ENCODE measurements around the gene DUSP16. TPM values are rescaled to one million over a fixed set of nuclear protein-coding genes. Genes with fewer than 3 reads are reported as not detected.

The DUSP16 gene
- total and polyA plus RNA-seq, 2 experiments from 2014 or later = 11.7 to 59.4 TPM

- no peak overlapping the region for H3K4me3 ChIP-seq
- peaks cover 63% of the 10 kb centered on the region for H3K36me3 Mint-ChIP-seq (ENCODE audit: low read depth)
- H3K4me1 ChIP-seq (ENCODE audit: insufficient read depth) = no peaks in the 10 kb centered on the region; the same call in 1 of the 2 replicates
- H3K27me3 ChIP-seq (ENCODE audit: insufficient read depth) = no peaks in the 10 kb centered on the region
- peaks cover 5% of the 10 kb centered on the region; the same call in 1 of the 2 replicates for H3K79me2 ChIP-seq (replicated peaks; ENCODE audit: insufficient read depth)
- ATAC-seq (no peak), DNase-seq (ENCODE audit: low spot score) (no peak)
- no peaks in the 10 kb centered on the region for H3K9me2 ChIP-seq (ENCODE audit: insufficient read depth)
- H3K27ac ChIP-seq (ENCODE audit: low read depth) = no peak overlapping the region
- no peak overlapping the region for H2AFZ ChIP-seq
- no peak overlapping the region for H3K4me3 Mint-ChIP-seq
- no peak overlapping the region for H3K27ac Mint-ChIP-seq
- H3K4me1 Mint-ChIP-seq = peaks cover 16% of the 10 kb centered on the region; the same call in 2 of the 3 replicates
- H4K20me1 ChIP-seq (replicated peaks; ENCODE audit: insufficient read depth) = peaks cover 7% of the 10 kb centered on the region
- peaks cover 24% of the 10 kb centered on the region for H3K36me3 ChIP-seq (ENCODE audit: insufficient read depth)
- peaks cover 8% of the 10 kb centered on the region for H3K27me3 Mint-ChIP-seq (ENCODE audit: insufficient read depth, low read depth, poor library complexity)
- H3K9me3 Mint-ChIP-seq = no peaks in the 10 kb centered on the region
- no peak overlapping the region for H3K4me2 ChIP-seq
- no peak for TF ChIP-seq POLR2AphosphoS5 (IDR thresholded peaks at IDR 0.05; ENCODE audit: low read depth)
- TF ChIP-seq ZNF462 (CRISPR knock-in tag; IDR thresholded peaks at IDR 0.05) = no peak
- TF ChIP-seq ZNF331 (CRISPR knock-in tag; IDR thresholded peaks at IDR 0.05; ENCODE audit: low read depth) = no peak
- TF ChIP-seq CREB1 (CRISPR knock-in tag; IDR thresholded peaks at IDR 0.05; ENCODE audit: low read depth) = no peak
- no peak for TF ChIP-seq NANOG (IDR thresholded peaks at IDR 0.05; ENCODE audit: borderline replicate concordance)
- TF ChIP-seq REST (IDR thresholded peaks at IDR 0.05; ENCODE audit: unreplicated experiment) = no peak
- no peak for TF ChIP-seq CTCF (conservative IDR thresholded peaks at IDR 0.05; ENCODE audit: low read depth in 2 of 2)
- TF ChIP-seq ZNF114 (CRISPR knock-in tag; IDR thresholded peaks at IDR 0.05) = no peak
- TF ChIP-seq EZH2 (IDR thresholded peaks at IDR 0.05; ENCODE audit: low read depth, unreplicated experiment) = no peak
- TF ChIP-seq STAT1 (IDR thresholded peaks at IDR 0.05; ENCODE audit: unreplicated experiment) = no peak
- TF ChIP-seq ETS1 (IDR thresholded peaks at IDR 0.05) = no peak
- no peak for TF ChIP-seq EZH2phosphoT487 (IDR thresholded peaks at IDR 0.05; ENCODE audit: unreplicated experiment)
- no peak for TF ChIP-seq JUNB (IDR thresholded peaks at IDR 0.05; ENCODE audit: unreplicated experiment)
- 0 out of 2 replicates have a peak, but pooled peaks cover 6% of the 10 kb centered on the region for H3F3A ChIP-seq (replicated peaks; ENCODE audit: low read depth)
Measured at GRCh38 chr12:12480074-12480473, 82.6 kb downstream of the DUSP16 start.

Measured in GM23338 (cell line).